ENCODE measurements around the gene STARD7. TPM values are rescaled to one million over a fixed set of nuclear protein-coding genes. Genes with fewer than 3 reads are reported as not detected.

The STARD7 gene
- total RNA-seq, 4 donors from 2014 or later, result 78.4 to 120 (median 112) TPM

DNA sequence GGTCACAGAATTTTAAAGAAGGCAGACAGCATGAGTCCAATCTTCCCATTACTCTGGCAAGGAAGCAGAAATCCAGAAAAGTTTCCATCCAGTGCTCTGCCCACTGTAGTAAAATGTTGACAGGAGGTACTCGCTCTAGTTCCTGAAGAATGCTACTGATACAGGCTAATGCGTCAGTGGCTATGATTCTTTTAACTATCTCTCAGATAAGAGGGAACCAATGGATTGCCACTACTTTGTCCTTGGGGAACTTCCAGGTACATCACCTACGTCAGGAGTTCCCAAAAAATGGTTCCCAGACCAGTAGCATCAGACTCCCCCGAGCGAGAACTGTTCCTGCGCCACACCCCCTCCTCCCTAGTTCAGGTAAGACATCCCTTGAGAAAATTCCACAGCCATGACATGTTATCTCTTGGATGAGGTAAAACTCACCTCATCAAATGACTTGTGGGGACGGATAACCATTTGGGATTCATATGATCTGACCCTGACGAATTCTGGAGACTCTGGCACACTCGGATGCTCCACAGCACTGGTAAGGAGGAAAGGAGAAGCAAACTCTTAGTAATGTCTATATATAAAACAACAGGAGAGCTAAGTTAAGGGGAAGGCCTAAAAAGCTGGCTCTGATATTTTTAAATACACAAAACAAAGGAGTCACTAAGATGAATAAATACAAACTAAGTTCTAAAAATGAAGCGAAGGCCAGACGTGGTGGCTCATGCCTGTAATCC is 16.5 kb downstream of the STARD7 start:
- no peak for TF ChIP-seq POLR2A (IDR thresholded peaks at IDR 0.05)
- TF ChIP-seq, protein P1, sequence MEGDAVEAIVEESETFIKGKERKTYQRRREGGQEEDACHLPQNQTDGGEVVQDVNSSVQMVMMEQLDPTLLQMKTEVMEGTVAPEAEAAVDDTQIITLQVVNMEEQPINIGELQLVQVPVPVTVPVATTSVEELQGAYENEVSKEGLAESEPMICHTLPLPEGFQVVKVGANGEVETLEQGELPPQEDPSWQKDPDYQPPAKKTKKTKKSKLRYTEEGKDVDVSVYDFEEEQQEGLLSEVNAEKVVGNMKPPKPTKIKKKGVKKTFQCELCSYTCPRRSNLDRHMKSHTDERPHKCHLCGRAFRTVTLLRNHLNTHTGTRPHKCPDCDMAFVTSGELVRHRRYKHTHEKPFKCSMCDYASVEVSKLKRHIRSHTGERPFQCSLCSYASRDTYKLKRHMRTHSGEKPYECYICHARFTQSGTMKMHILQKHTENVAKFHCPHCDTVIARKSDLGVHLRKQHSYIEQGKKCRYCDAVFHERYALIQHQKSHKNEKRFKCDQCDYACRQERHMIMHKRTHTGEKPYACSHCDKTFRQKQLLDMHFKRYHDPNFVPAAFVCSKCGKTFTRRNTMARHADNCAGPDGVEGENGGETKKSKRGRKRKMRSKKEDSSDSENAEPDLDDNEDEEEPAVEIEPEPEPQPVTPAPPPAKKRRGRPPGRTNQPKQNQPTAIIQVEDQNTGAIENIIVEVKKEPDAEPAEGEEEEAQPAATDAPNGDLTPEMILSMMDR (IDR thresholded peaks at IDR 0.05), result no peak
- no peak for DNase-seq
- H3K9me3 ChIP-seq, result no peaks in the 10 kb centered on the region
- H3K4me3 ChIP-seq, result no peak overlapping the region
- peaks cover 0 to 80% (median 3%) of the 10 kb centered on the region in 3 donors for H3K36me3 ChIP-seq
- H3K27ac ChIP-seq, result no peak overlapping the region
- H3K4me1 ChIP-seq, result peaks cover 0 to 19% (median 0%) of the 10 kb centered on the region in 4 donors
- H3K27me3 ChIP-seq, result no peaks in the 10 kb centered on the region

DNA sequence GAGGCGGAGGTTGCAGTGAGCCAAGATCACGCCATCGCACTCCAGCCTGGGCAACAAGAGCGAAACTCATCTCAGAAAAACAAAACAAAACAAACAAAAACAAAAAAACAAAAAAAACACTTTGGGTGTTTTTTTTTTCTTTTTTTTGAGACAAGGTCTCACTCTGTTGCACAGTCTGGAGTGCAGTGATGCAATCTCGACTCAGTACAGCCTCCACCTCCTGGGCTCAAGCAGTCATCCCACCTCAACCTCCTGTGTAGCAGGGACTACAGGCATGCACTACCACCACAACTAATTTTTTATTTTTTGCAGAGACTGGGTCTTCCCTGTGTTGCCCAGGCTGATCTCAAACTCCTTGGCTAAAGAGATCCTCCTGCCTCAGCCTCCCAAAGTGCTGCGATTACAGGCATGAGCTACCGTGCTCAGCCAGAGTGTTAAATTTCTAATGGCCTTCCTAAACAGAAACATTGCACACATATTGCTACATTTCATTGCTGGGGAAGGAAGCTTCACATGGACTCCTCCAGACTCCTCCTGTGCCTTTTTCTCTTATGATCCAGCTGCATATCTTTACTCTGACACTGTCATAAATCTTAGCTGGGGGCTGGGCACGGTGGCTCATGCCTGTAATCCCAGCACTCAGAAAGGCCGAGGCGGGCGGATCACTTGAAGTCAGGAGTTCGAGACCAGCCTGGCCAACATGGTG is 19.7 kb downstream of the STARD7 start:
- peaks cover 0 to 97% (median 3%) of the 10 kb centered on the region in 3 donors for H3K36me3 ChIP-seq

DNA sequence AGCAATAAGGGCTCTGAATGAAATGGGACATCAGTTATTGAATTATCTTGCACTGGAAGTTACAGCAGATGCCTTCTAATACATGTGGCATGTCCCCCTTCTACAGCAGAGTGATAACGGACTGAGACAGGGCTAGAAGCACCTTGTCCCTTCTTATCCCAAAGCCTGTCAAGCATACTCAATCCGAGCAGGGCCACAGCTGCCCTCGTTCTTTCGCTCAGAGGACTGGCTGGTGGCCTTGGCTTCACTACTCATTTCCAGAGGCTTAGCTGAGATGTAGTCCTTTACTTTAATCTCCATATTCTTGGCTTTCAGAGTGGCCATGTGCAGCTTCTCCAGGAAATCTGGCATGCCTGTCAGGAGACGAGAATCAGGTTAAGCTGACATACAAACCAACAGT is 22.1 kb downstream of the STARD7 start:
- H3K27me3 ChIP-seq, result no peaks in the 10 kb centered on the region
- H3K36me3 ChIP-seq, result peaks cover 0 to 77% (median under 1%) of the 10 kb centered on the region in 3 donors
- no peaks in the 10 kb centered on the region for H3K9me3 ChIP-seq
- H3K4me1 ChIP-seq, result peaks cover 0 to 5% (median 0%) of the 10 kb centered on the region in 4 donors
- TF ChIP-seq, protein P1 (IDR thresholded peaks at IDR 0.05), result no peak
- TF ChIP-seq POLR2A (IDR thresholded peaks at IDR 0.05), result no peak
- no peak overlapping the region for H3K4me3 ChIP-seq
- no peak overlapping the region for H3K27ac ChIP-seq
- no peak for DNase-seq

More for the DNA sequence above, 19.7 kb downstream of the STARD7 start:
- no peaks in the 10 kb centered on the region for H3K9me3 ChIP-seq
- TF ChIP-seq, protein P1 (IDR thresholded peaks at IDR 0.05), result no peak
- no peak for TF ChIP-seq POLR2A (IDR thresholded peaks at IDR 0.05)
- DNase-seq, result no peak
- H3K4me1 ChIP-seq, result peaks cover 0 to 5% (median 0%) of the 10 kb centered on the region in 4 donors
- H3K27ac ChIP-seq, result no peak overlapping the region
- no peaks in the 10 kb centered on the region for H3K27me3 ChIP-seq
- H3K4me3 ChIP-seq, result no peak overlapping the region

DNA sequence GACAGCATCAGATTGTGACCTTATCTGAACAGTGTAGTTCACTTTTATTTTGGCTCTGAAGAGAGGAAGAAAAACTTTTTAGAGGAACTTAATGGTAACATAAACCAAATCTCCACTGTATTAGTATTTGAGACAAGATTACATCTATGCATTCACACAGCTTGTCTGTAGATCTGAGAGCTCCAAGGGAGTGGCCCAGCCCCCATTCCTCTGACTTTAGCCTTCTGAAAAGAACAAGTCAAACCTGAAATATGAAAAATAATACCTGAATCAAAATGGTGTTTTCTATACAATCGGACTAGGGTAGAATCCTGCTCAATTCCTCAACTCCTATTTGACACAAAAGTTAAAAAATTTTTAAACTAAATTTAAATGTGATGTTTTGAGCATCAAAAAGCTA is 23.1 kb downstream of the STARD7 start:
- Histone ChIP-seq H3K9me3 (no peaks in the 10 kb centered on the region), H3K4me1 (peaks cover 0 to 5% (median 0%) of the 10 kb centered on the region in 4 donors), H3K27me3 (no peaks in the 10 kb centered on the region), H3K36me3 (peaks cover 0 to 67% (median 0%) of the 10 kb centered on the region in 3 donors), H3K27ac (no peak overlapping the region), H3K4me3 (no peak overlapping the region)
- no peak for TF ChIP-seq POLR2A (IDR thresholded peaks at IDR 0.05)
- TF ChIP-seq, protein P1 (IDR thresholded peaks at IDR 0.05), result no peak
- no peak for DNase-seq

DNA sequence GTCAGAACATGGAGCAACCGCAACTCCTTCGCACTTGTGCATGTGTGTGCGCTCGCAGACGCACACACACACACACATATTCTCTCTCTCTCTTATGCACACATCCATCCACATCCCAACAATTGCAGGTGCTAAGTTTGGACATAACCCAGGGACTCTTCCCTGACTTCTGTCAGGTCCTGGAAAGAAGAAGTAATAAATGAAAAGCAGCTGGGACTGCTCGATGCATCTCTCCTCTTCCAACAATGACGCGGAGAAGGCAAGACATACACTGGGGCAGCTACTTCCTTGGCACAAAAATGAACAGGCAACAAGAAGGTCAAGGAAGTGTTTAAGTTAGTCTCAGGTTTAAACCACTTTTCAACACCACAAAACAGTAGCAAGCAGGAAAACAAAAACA is 23.6 kb downstream of the STARD7 start:
- H3K36me3 ChIP-seq, result peaks cover 0 to 61% (median 0%) of the 10 kb centered on the region in 3 donors
- DNase-seq, result no peak

More for the DNA sequence above, 23.6 kb downstream of the STARD7 start:
- Histone ChIP-seq H3K9me3 (no peaks in the 10 kb centered on the region), H3K4me3 (no peak overlapping the region), H3K27ac (no peak overlapping the region), H3K4me1 (peaks cover 0 to 5% (median 0%) of the 10 kb centered on the region in 4 donors), H3K27me3 (no peaks in the 10 kb centered on the region)
- TF ChIP-seq, protein P1 (IDR thresholded peaks at IDR 0.05), result no peak
- TF ChIP-seq POLR2A (IDR thresholded peaks at IDR 0.05), result no peak

Measured in Peyer's patch (tissue), 4 donors.